Loucy (cell line): ENCODE results near the gene RSRC1.

Source experiments
- H2AFZ ChIP-seq: fragments of 200-600 bp; sonication (generic); 2 replicates; pipeline ENCODE4 v1.6.0; 2016; ENCODE audit warnings: antibody characterized with exemption, mild to moderate bottlenecking, low read length, moderate library complexity
- H3F3A ChIP-seq: fragments of 200-600 bp; 2 replicates; pipeline ENCODE4 v1.6.0; 2016; ENCODE audit warnings: antibody characterized with exemption, low read depth, mild to moderate bottlenecking
- H3K27me3 ChIP-seq: fragments of 200-600 bp; sonication (generic); 2 replicates; pipeline ENCODE4 v1.6.1; 2014; ENCODE audit warnings: low read length, mild to moderate bottlenecking; ENCODE audit not compliant: insufficient read depth, poor library complexity, severe bottlenecking
- H3K36me3 ChIP-seq: fragments of 200-600 bp; sonication (generic); 2 replicates; pipeline ENCODE4 v1.6.1; 2016; ENCODE audit warnings: low read length; ENCODE audit not compliant: insufficient read depth
- H3K4me1 ChIP-seq: fragments of 200-600 bp; sonication (generic); 2 replicates; pipeline ENCODE4 v1.5.1; 2014; ENCODE audit warnings: low read length, mild to moderate bottlenecking; ENCODE audit not compliant: insufficient read depth, poor library complexity, severe bottlenecking
- H3K4me2 ChIP-seq: fragments of 200-600 bp; sonication (generic); 2 replicates; pipeline ENCODE4 v1.6.0; 2014; ENCODE audit warnings: antibody characterized with exemption, low read length, low read depth, mild to moderate bottlenecking; ENCODE audit not compliant: poor library complexity, severe bottlenecking
- H3K4me3 ChIP-seq: fragments of 200-600 bp; sonication (generic); 2 replicates; pipeline ENCODE4 v1.5.1; 2014; ENCODE audit warnings: low read length, mild to moderate bottlenecking, mixed read lengths; ENCODE audit not compliant: poor library complexity, severe bottlenecking
- H3K79me2 ChIP-seq: fragments of 200-600 bp; sonication (generic); 2 replicates; pipeline ENCODE4 v1.6.1; 2014; ENCODE audit warnings: low read length; ENCODE audit not compliant: insufficient read depth
- H3K9ac ChIP-seq: fragments of 200-600 bp; sonication (generic); 2 replicates; pipeline ENCODE4 v1.6.0; 2014; ENCODE audit warnings: mild to moderate bottlenecking, low read depth, low read length, moderate library complexity; ENCODE audit not compliant: poor library complexity, severe bottlenecking
- H3K9me2 ChIP-seq: fragments of 200-600 bp; sonication (generic); replicated peaks from 2 replicates; pipeline ENCODE4 v1.6.1; 2016; ENCODE audit warnings: low read depth, low read length, mixed read lengths
- H3K9me3 ChIP-seq: fragments of 200-600 bp; sonication (generic); 2 replicates; pipeline ENCODE4 v1.6.1; 2014; ENCODE audit warnings: mild to moderate bottlenecking, antibody characterized with exemption, low read length, low read depth; ENCODE audit not compliant: insufficient read depth
- H4K20me1 ChIP-seq: fragments of 200-600 bp; sonication (generic); 2 replicates; pipeline ENCODE4 v1.6.0; 2014; ENCODE audit warnings: antibody characterized with exemption, low read length, mild to moderate bottlenecking; ENCODE audit not compliant: insufficient read depth, poor library complexity, severe bottlenecking
- CTCF ChIP-seq: fragments of 200-600 bp; sonication (generic); conservative IDR thresholded peaks from 2 replicates; pipeline ENCODE4 v1.5.1; 2014; ENCODE audit warnings: mild to moderate bottlenecking, antibody characterized with exemption, low read length
- EZH2phosphoT487 ChIP-seq: fragments of 200-600 bp; IDR thresholded peaks from 2 replicates; pipeline ENCODE4 v1.6.1; 2018; ENCODE audit warnings: antibody characterized with exemption, mild to moderate bottlenecking, moderate library complexity, borderline replicate concordance

The RSRC1 gene

GRCh38 chr3:158465074-158465473, 355.2 kb downstream of the RSRC1 start:
- Histone ChIP-seq H3K9me2 (no peaks in the 10 kb centered on the region), H3K9me3 (no peaks in the 10 kb centered on the region), H3K4me1 (no peaks in the 10 kb centered on the region), H3K79me2 (no peaks in the 10 kb centered on the region), H3F3A (no peaks in the 10 kb centered on the region), H3K9ac (no peak overlapping the region), H3K4me3 (no peak overlapping the region), H2AFZ (no peak overlapping the region), H4K20me1 (no peaks in the 10 kb centered on the region), H3K36me3 (no peaks in the 10 kb centered on the region), H3K4me2 (no peak overlapping the region), H3K27me3 (no peaks in the 10 kb centered on the region)
- TF ChIP-seq CTCF, result no peak
- no peak for TF ChIP-seq EZH2phosphoT487

- TF ChIP-seq EZH2phosphoT487 (no peak), CTCF (no peak)
- H3K4me2 ChIP-seq, result no peak overlapping the region
- no peaks in the 10 kb centered on the region for H3K4me1 ChIP-seq
- H2AFZ ChIP-seq, result no peak overlapping the region
- no peaks in the 10 kb centered on the region for H3F3A ChIP-seq
- no peaks in the 10 kb centered on the region for H3K79me2 ChIP-seq
- no peaks in the 10 kb centered on the region; the same call in 1 of the 2 replicates for H3K9me2 ChIP-seq
- H3K9me3 ChIP-seq, result no peaks in the 10 kb centered on the region
- H3K27me3 ChIP-seq, result no peaks in the 10 kb centered on the region
- H3K9ac ChIP-seq, result no peak overlapping the region
- no peak overlapping the region for H3K4me3 ChIP-seq
- no peaks in the 10 kb centered on the region for H4K20me1 ChIP-seq
- H3K36me3 ChIP-seq, result peaks cover 4% of the 10 kb centered on the region; the same call in 1 of the 2 replicates
These were observed 361.2 kb downstream of the RSRC1 start for GRCh38 chr3:158470944-158471638.

- H3K4me3 ChIP-seq, result no peak overlapping the region
- no peak overlapping the region for H3K4me2 ChIP-seq
- TF ChIP-seq EZH2phosphoT487 (no peak), CTCF (no peak)
- H3F3A ChIP-seq, result no peaks in the 10 kb centered on the region
- no peaks in the 10 kb centered on the region for H3K27me3 ChIP-seq
- H4K20me1 ChIP-seq, result no peaks in the 10 kb centered on the region
- no peak overlapping the region for H2AFZ ChIP-seq
- no peaks in the 10 kb centered on the region; the same call in 1 of the 2 replicates for H3K9me2 ChIP-seq
- no peaks in the 10 kb centered on the region for H3K9me3 ChIP-seq
- H3K79me2 ChIP-seq, result no peaks in the 10 kb centered on the region
- no peak overlapping the region for H3K9ac ChIP-seq
- H3K4me1 ChIP-seq, result no peaks in the 10 kb centered on the region
- peaks cover 4% of the 10 kb centered on the region; the same call in 1 of the 2 replicates for H3K36me3 ChIP-seq
These were observed 361.9 kb downstream of the RSRC1 start for GRCh38 chr3:158471639-158472294.
